ENCODE results near the gene EPN3. TPM values are rescaled to one million over a fixed set of nuclear protein-coding genes. Genes with fewer than 3 reads are reported as not detected.
A peak's percentile ranks its signal among the peaks of the same experiment; 100 is the strongest.

The EPN3 gene
- total and polyA plus RNA-seq, 4 donors, result 1.3 to 2.6 (median 2.5) TPM

DNA sequence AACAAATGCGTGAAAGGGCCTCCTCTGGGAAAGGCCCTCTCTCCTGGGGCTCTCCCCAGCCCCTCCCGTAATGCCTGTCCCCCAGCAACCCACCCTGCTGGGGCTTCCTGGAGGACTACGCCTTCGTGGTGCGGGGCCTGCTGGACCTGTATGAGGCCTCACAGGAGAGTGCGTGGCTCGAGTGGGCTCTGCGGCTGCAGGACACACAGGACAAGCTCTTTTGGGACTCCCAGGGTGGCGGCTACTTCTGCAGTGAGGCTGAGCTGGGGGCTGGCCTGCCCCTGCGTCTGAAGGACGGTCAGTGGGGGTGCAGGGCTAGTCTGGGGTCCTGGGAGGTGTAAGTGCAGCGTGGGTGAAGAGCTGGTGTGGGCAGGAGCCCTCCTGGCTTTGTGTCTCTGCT is 19.3 kb downstream of the EPN3 start:
- Histone ChIP-seq H3K9me3 (ENCODE audit: control insufficient read depth in 4 of 4, insufficient read depth in 3 of 4, low read length in 3 of 4) (no peaks in the 10 kb centered on the region), H3K4me1 (ENCODE audit: control insufficient read depth in 5 of 5, insufficient read depth in 5 of 5, low read length in 5 of 5) (peaks cover 0 to 13% (median 6%) of the 10 kb centered on the region in 5 donors), H3K9ac (ENCODE audit: insufficient read depth in 1 of 2, low read length in 2 of 2) (no peak overlapping the region), H3K36me3 (ENCODE audit: control insufficient read depth in 4 of 4, insufficient read depth in 4 of 4, low read length in 4 of 4) (peaks cover 0 to 14% (median 8%) of the 10 kb centered on the region in 4 donors), H3K4me3 (no peak overlapping the region), H3K27me3 (ENCODE audit: control insufficient read depth in 3 of 3, insufficient read depth in 3 of 3, low read length in 2 of 3) (no peaks in the 10 kb centered on the region), H3K27ac (ENCODE audit: low read depth in 1 of 2, low read length in 1 of 2) (no peak overlapping the region)
- 85 to 93% methylated on average over 12 of the region's 12 CpGs for WGBS, 2 donors
- TF ChIP-seq, protein P1, sequence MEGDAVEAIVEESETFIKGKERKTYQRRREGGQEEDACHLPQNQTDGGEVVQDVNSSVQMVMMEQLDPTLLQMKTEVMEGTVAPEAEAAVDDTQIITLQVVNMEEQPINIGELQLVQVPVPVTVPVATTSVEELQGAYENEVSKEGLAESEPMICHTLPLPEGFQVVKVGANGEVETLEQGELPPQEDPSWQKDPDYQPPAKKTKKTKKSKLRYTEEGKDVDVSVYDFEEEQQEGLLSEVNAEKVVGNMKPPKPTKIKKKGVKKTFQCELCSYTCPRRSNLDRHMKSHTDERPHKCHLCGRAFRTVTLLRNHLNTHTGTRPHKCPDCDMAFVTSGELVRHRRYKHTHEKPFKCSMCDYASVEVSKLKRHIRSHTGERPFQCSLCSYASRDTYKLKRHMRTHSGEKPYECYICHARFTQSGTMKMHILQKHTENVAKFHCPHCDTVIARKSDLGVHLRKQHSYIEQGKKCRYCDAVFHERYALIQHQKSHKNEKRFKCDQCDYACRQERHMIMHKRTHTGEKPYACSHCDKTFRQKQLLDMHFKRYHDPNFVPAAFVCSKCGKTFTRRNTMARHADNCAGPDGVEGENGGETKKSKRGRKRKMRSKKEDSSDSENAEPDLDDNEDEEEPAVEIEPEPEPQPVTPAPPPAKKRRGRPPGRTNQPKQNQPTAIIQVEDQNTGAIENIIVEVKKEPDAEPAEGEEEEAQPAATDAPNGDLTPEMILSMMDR (IDR thresholded peaks at IDR 0.05; ENCODE audit: control extremely low read depth, extremely low read depth), result no peak
- ATAC-seq (ENCODE audit: insufficient read depth, low FRiP score), result no peak
- DNase-seq, result no peak

DNA sequence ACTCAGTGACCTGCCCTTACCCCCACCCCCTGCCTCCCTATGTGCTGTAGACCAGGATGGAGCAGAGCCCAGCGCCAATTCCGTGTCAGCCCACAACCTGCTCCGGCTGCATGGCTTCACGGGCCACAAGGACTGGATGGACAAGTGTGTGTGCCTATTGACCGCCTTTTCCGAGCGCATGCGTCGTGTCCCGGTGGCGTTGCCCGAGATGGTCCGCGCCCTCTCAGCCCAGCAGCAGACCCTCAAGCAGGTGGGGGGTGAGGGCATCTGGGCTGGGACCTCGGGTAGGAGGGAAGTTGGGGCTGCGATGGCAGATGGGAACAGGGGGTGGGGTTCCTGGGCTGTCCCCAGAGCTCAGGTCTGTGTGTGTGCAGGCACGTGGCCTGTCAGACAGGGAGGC is 21.7 kb downstream of the EPN3 start:
- Histone ChIP-seq H3K4me3 (no peak overlapping the region), H3K4me1 (ENCODE audit: control insufficient read depth in 5 of 5, insufficient read depth in 5 of 5, low read length in 5 of 5) (peaks cover 0 to 20% (median 4%) of the 10 kb centered on the region in 5 donors), H3K9me3 (ENCODE audit: control insufficient read depth in 4 of 4, insufficient read depth in 3 of 4, low read length in 3 of 4) (no peaks in the 10 kb centered on the region), H3K27me3 (ENCODE audit: control insufficient read depth in 3 of 3, insufficient read depth in 3 of 3, low read length in 2 of 3) (peaks cover 0 to 2% (median 0%) of the 10 kb centered on the region in 3 donors), H3K9ac (ENCODE audit: insufficient read depth in 1 of 2, low read length in 2 of 2) (no peak overlapping the region), H3K36me3 (ENCODE audit: control insufficient read depth in 4 of 4, insufficient read depth in 4 of 4, low read length in 4 of 4) (peaks cover 0 to 14% (median 8%) of the 10 kb centered on the region in 4 donors), H3K27ac (ENCODE audit: low read depth in 1 of 2, low read length in 1 of 2) (no peak overlapping the region)
- DNase-seq (no peak), ATAC-seq (ENCODE audit: insufficient read depth, low FRiP score) (no peak)
- 94 to 96% methylated on average over 17 of the region's 17 CpGs for WGBS, 2 donors
- TF ChIP-seq, protein P1 (IDR thresholded peaks at IDR 0.05; ENCODE audit: control extremely low read depth, extremely low read depth), result no peak

DNA sequence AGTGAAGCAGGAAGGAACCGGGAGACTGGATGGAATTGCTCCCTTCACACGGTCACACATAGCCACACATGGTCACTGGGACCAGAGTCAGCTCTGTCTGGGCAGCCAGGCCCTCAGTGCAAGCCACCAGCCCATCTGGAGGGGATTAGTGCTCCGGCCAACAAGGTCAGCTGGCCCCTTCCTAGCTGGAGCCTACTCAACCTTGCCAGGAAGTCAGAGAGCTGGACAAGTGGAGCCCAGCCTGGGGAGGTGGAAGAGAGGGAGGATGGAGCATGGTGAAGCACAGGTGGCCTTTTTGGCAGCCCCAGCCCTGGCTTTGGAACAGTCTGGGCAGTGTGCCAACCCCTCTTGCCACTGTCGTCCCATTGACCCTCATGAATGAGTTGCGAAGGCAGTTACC is 24.3 kb downstream of the EPN3 start:
- H3K36me3 ChIP-seq (ENCODE audit: control insufficient read depth in 4 of 4, insufficient read depth in 4 of 4, low read length in 4 of 4), result peaks cover 0 to 14% (median 2%) of the 10 kb centered on the region in 4 donors
- ATAC-seq (ENCODE audit: insufficient read depth, low FRiP score) (no peak), DNase-seq (peak in 2 of 3 donors; percentile 29 to 49)
- H3K4me3 ChIP-seq, result no peak overlapping the region
- H3K4me1 ChIP-seq (ENCODE audit: control insufficient read depth in 5 of 5, insufficient read depth in 5 of 5, low read length in 5 of 5), result peaks cover 0 to 30% (median 16%) of the 10 kb centered on the region in 5 donors
- TF ChIP-seq, protein P1 (IDR thresholded peaks at IDR 0.05; ENCODE audit: control extremely low read depth, extremely low read depth), result no peak
- H3K27ac ChIP-seq (ENCODE audit: low read depth in 1 of 2, low read length in 1 of 2), result no peak overlapping the region
- no peaks in the 10 kb centered on the region for H3K9me3 ChIP-seq (ENCODE audit: control insufficient read depth in 4 of 4, insufficient read depth in 3 of 4, low read length in 3 of 4)
- WGBS, 2 donors, result 67 to 71% methylated on average over 4 to 5 of the region's 5 CpGs
- no peak overlapping the region for H3K9ac ChIP-seq (ENCODE audit: insufficient read depth in 1 of 2, low read length in 2 of 2)
- peaks cover 0 to 14% (median 0%) of the 10 kb centered on the region in 3 donors for H3K27me3 ChIP-seq (ENCODE audit: control insufficient read depth in 3 of 3, insufficient read depth in 3 of 3, low read length in 2 of 3)

DNA sequence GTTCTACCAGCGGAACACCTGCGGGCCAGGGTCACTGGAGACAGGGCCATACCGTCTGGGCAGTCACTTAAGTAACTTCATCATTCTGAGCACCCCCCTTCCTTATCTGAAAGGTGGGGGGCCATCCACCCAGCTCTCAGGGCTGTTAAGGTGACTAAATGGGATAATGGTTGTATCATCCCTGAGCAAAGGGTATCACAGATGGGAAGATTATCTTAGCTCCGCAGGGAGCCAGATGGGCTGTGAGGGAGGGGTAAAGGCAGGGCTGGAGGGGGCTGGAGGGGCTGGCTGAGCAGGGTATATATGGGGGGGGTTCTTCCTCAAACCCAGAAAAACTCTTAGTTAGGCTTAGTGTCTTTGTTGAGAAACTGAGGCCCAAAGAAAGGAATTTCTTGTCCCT is 25.1 kb downstream of the EPN3 start:
- 89 to 96% methylated on average over 4 of the region's 4 CpGs for WGBS, 2 donors
- peaks cover 0 to 14% (median 2%) of the 10 kb centered on the region in 4 donors for H3K36me3 ChIP-seq (ENCODE audit: control insufficient read depth in 4 of 4, insufficient read depth in 4 of 4, low read length in 4 of 4)
- no peak overlapping the region for H3K4me3 ChIP-seq
- peaks cover 0 to 17% (median 3%) of the 10 kb centered on the region in 3 donors for H3K27me3 ChIP-seq (ENCODE audit: control insufficient read depth in 3 of 3, insufficient read depth in 3 of 3, low read length in 2 of 3)
- DNase-seq, result no peak
- H3K9me3 ChIP-seq (ENCODE audit: control insufficient read depth in 4 of 4, insufficient read depth in 3 of 4, low read length in 3 of 4), result no peaks in the 10 kb centered on the region
- ATAC-seq (ENCODE audit: insufficient read depth, low FRiP score), result no peak
- TF ChIP-seq, protein P1 (IDR thresholded peaks at IDR 0.05; ENCODE audit: control extremely low read depth, extremely low read depth), result no peak
- H3K4me1 ChIP-seq (ENCODE audit: control insufficient read depth in 5 of 5, insufficient read depth in 5 of 5, low read length in 5 of 5), result peaks cover 0 to 35% (median 16%) of the 10 kb centered on the region in 5 donors
- H3K27ac ChIP-seq (ENCODE audit: low read depth in 1 of 2, low read length in 1 of 2), result no peak overlapping the region
- no peak overlapping the region for H3K9ac ChIP-seq (ENCODE audit: insufficient read depth in 1 of 2, low read length in 2 of 2)

Measured in lung (tissue), 12 donors.